Measurements from ENCODE around the gene ZNF398.

GRCh38 chr7:149223761-149224160 is 76.5 kb downstream of the ZNF398 start:
- no peak for TF ChIP-seq YY1 (IDR thresholded peaks at IDR 0.05; ENCODE audit: insufficient read depth, insufficient read length)
- TF ChIP-seq ZNF274 (IDR thresholded peaks at IDR 0.05; ENCODE audit: low read depth, low read length) = no peak
- no peak for TF ChIP-seq SUZ12 (IDR thresholded peaks at IDR 0.05; ENCODE audit: extremely low read depth, insufficient read depth, insufficient read length)
